Putamen (tissue), 1 donor: ENCODE measurements around the gene RASAL3.
"Not testable (repeated sequence)": the region's sequence is repeated elsewhere in the genome, so short reads cannot be mapped to it uniquely, and the experiment has no call there.

Source experiments
- DNase-seq: peaks from one replicate; pipeline ENCODE4 v3.0.0-alpha.2; 2016; ENCODE audit warnings: low spot score

Gene RASAL3

DNA sequence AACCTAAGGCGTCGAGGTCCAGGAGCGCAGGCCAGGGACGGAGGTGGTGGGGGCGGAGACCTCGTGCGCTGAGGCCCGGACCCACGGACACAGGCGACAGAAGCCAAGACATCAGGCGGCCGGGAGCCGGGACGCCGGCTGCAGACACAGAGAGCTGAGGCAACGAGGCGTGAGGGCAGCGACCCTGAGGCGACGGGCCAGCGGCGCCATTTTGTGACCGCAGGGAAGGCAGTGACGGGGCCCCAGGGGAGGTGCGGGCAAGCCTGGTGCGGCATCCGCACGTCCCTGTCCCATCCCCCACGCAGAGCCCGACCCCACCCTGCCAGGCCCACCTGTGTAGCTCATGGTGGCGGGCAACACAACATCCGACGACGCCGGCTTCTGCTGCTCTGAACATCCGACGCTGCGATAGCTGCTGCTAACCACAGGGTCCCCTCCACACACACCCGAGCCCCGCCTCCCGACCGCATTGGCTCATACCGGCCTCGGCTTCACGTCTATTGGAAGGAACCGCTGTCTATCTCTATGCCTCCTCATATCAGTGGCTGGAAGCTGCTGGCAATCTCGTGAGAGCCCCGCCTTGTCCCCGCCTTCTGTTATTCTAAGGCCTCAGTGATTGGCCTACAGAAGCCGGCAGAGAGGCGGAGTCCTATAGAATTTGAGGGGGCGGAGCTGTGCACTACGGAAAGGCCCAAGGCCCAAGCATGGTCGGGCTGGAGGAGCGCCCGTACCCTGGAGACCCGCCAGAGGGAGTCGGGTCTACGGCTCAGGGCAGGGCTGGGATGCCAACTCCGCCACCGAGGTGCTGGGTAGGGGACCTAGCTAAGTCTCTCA lies 45.5 kb downstream of the RASAL3 start, which contains the start of gene AKAP8L:
Gene AKAP8L, minus strand, starts transcription at position 410 of the 834 bp plus-strand sequence. Its CDS starts 65 bp downstream, at position 345.
- DNase-seq: peak; percentile 99

DNA sequence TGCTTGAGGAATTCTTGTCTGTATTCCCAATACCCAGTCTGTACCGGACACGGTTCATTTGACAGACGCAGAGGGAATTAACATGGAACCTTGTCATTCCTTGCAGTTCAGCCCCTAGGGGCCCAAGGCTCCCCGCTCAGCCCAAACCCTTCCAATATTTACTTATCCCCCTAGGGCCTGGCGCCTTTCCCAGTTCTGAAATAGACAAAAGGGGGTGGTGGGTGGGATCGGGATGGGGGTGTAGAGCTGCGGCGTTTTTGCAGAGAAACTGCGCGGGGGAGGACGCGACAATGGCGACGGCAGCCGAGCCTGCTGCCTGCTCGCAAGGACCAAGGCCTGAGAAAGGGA lies 46.1 kb downstream of the RASAL3 start:
- DNase-seq: peak; percentile 77

DNA sequence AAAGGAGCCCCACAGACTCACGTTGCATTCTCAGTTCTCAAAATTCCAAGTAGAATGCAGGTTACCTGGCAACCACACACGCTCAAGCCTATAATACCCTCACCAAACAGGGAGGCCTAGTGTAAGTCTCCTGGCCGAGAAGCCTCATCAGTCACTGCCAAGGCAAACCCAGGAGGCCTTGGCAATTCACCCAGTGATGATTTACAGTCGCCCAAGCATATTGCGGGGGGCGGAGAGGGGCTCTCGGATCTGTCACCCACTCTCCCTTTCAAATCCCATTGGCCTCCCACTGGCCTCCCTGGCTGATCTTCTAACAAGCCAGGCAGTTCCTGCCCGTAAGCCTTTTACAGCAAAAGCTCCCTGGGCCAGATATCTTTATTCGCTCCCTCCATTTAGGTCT lies 46.6 kb downstream of the RASAL3 start:
- no peak for DNase-seq

DNA sequence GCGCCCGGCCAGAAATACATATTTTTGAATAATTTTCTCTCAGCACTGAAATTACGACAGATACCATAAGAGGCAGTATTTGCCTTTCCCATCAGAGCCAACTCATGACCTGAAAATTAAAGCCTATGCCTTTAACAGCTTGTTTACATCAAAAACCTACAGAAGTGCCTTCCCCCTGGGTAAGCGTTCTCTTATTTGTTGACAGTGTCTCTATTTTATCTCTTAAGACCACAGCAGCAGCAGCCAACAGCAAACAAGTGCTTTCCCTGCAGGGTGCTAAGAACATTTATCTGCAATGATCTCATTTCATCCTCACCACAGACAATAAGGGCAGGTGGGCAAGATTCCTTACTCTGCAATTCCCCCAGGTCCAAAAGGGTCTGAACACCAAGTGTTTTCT lies 51.5 kb downstream of the RASAL3 start:
- no peak for DNase-seq

DNA sequence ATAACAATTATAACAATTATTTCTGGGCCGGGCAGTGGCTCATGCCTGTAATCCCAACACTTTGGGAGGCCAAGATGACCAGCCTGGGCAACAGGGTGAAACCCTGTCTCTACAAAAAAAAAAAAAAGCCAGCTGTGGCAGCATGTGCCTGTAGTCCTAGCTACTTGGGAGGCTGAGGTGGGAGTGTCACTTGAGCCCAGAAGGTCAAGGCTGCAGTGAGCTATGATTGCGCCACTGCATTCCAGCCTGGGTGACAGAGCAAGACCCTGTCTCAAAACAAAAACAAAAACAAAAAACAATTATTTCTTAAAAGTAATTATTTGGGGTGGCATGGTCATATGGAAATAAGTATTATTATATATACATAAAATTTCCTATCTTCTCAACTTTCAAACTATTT lies 53.0 kb downstream of the RASAL3 start:
- not testable (repeated sequence) for DNase-seq

DNA sequence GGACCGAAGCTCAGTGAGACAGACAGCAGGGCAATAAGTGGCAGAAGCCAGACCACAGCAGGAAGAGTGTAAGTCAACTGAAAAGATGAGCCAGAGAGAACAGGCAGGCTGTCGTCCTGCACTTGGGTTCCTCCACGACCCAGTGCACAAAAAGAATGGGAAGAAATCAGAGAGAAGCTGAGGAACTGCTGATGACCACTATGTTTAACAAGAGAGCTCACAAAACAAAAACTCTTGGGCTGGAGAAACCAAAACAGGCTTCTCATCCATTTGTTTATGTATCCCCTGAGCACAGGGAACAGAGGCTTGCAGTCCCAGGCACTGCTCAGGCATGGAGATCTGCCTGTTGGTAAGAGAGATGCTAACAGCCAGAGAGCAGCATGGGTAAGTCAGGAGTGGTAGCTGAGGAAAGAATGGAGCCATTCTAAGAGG lies 59.5 kb downstream of the RASAL3 start:
- DNase-seq: no peak

DNA sequence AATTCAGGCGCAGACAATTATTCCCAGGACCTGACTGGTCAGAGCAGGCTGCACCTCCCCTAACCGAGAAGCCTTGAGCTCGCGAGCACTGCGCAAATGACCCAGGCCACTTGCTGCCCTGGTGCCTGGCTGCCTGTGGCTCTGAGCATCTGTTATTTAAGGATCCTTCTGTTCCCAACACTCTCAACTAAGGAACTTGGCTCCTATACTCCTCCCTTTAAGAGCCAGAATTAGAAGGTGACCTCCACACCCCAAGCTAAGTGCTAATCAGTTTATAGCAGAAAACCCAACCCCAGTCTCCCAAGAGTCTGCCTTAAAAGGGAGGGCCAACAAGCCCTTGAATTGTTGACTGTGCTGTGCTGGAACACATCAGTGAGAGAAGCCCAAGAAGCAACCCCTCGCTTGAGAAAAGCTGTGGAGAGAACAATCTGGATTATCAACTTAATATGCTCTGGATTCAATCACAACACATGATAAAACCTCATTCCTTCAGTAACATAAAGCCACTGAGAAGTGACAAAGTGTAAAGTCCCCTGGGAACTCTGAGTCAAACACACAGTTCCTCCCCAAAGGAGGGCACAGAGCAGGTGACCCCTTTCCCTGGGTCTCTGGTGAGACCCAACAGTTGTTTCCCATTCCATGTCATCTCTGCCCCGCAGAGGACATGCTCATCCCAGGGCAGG lies 60.1 kb downstream of the RASAL3 start:
- DNase-seq: no peak

DNA sequence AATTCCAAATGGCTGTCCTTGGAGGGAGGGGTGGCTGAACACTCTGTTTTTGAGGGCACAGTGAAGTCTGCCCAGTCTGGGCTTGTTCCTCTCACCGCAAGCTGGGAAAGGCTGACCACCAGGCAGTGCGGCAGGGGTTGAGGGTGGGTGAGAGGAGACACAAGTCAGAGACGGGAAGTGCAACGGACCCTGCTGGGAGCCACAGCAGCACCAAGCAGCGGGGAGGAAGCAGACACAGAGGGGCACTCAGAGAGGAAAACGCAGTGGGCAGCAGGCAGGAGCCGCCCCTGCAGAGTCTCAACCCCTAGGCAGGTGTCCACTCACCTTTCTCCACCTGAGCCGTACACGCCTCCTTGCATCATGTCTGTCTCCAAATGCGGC lies 61.2 kb downstream of the RASAL3 start:
- no peak for DNase-seq

DNA sequence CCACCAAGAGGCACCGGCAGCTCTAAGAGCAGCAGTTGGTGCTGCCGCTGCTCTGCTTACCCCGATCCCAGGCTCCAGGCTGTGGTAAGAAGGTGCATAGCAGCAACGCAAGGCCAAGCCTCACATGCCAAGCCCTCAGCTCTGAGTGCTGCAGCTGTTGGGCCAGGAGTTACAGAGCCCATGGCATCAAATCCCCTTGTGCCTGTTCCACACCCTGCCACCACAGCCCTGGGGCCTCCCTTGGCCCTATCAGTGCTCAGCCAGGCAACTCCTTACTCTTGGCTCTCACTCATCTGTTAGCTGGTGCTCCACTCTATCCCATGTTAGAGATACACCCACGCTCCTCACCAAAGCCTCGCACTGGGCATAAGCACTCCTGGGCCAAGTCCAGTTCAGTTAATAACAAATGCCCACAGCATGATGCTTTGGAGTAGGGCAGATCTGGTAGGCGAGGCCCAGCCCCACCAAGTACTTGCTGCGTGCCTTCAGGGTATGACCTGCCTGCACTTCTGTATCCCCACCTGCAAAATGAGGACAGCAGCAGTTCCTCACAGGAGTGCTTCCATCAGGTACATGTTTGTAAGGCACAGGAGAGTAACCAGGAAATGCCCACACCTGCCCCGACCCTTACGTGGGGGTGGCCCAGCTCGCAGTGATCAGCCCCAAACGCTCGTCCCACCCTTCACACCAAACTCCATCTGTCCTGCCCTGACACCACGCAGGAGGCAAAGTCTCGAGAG lies 61.8 kb downstream of the RASAL3 start:
- DNase-seq: no peak
